Gastroesophageal sphincter (tissue), 3 donors: ENCODE measurements around the gene USP46.

Source experiments
- EP300 ChIP-seq: sonication (generic); formaldehyde crosslinking; IDR thresholded peaks from one replicate; pipeline ENCODE4 v1.6.1; 2017; ENCODE audit warnings: antibody characterized with exemption, mild to moderate bottlenecking
- POLR2A ChIP-seq, 2 donors: fragments of 450-650 bp; IDR thresholded peaks; one replicate each; pipeline ENCODE4 v1.6.1; 2017; ENCODE audit warnings: antibody characterized with exemption in 2 of 2, mild to moderate bottlenecking in 2 of 2, moderate library complexity in 1 of 2
- TF ChIP-seq, protein P1 (sequence below), 4 experiments: fragments of 200-600 bp in 2 of 4; fragments of 450-650 bp in 2 of 4; sonication (generic) in 1 of 4; IDR thresholded peaks; one replicate each; pipeline ENCODE4 v1.5.1; 2017 to 2019; ENCODE audit warnings: antibody characterized with exemption in 4 of 4, mild to moderate bottlenecking in 2 of 4, moderate library complexity in 2 of 4

DNA sequence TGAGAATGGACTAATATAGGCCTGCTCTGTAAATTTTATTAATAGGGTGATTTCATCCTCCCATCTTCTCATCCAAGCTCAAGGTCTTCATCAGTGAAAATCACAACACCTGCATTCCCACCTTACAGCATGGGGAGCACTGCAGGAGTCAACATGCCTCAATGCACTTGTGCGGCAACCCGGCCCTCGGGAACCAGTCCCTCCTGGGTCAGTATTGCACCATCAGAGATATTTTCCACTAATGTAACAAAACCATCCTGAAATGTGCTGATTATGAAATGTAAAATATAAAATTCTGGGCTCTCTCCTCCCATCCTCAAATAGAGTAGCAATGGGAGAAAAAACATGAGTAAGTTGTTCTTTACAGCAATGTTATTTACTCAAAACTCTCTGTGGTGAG, 13.0 kb downstream of the USP46 start:
- TF ChIP-seq, protein P1, sequence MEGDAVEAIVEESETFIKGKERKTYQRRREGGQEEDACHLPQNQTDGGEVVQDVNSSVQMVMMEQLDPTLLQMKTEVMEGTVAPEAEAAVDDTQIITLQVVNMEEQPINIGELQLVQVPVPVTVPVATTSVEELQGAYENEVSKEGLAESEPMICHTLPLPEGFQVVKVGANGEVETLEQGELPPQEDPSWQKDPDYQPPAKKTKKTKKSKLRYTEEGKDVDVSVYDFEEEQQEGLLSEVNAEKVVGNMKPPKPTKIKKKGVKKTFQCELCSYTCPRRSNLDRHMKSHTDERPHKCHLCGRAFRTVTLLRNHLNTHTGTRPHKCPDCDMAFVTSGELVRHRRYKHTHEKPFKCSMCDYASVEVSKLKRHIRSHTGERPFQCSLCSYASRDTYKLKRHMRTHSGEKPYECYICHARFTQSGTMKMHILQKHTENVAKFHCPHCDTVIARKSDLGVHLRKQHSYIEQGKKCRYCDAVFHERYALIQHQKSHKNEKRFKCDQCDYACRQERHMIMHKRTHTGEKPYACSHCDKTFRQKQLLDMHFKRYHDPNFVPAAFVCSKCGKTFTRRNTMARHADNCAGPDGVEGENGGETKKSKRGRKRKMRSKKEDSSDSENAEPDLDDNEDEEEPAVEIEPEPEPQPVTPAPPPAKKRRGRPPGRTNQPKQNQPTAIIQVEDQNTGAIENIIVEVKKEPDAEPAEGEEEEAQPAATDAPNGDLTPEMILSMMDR (IDR thresholded peaks at IDR 0.05), result no peak
- TF ChIP-seq POLR2A (IDR thresholded peaks at IDR 0.05), result no peak
- TF ChIP-seq EP300, result no peak
